ENCODE data around the gene PPP1R1C.

- no peak for TF ChIP-seq CTCF (IDR thresholded peaks at IDR 0.05)
- no peak for TF ChIP-seq POLR2A (IDR thresholded peaks at IDR 0.05)
Measured at GRCh38 chr2:182014284-182014683, 28.6 kb downstream of the PPP1R1C start.

Data from prostate gland (tissue), 2 donors.